DMS79 (cell line): Measurements from ENCODE around the gene CBX2.

Experiments used
- DNase-seq: peaks from one replicate; lab custom pipeline; 2025; lab: John Stamatoyannopoulos, UW

The CBX2 gene

DNA sequence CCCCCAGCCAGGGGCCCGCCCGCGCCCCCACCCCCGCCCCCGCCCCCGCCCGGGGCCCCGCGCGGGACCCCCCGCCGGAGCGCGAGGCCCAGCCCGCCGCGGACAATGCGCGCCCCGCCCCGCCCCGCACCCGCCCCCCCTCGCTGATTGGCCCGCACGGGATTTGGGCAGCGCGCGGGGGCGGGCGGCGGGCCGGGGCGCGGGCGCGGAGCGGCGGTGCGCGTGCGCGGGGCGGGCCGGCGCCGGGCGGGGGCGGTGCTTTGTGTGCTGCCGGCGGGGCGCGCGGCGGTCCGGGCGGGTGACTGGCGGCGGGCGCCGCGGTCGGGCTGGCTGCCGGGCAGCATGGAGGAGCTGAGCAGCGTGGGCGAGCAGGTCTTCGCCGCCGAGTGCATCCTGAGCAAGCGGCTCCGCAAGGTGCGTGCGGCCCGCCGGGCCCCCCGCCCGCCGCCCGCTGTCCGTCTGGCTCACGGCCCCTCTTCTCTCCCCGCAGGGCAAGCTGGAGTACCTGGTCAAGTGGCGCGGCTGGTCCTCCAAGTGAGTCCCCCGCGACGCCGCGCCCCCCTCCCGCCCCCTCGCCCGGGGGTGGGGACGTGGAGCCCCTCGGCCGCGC is at the start of gene CBX2:
CBX2 (plus strand) TSS at position 255 of the 610 bp plus-strand sequence; CDS start at position 343, 88 bp downstream.
- no peak for DNase-seq

DNA sequence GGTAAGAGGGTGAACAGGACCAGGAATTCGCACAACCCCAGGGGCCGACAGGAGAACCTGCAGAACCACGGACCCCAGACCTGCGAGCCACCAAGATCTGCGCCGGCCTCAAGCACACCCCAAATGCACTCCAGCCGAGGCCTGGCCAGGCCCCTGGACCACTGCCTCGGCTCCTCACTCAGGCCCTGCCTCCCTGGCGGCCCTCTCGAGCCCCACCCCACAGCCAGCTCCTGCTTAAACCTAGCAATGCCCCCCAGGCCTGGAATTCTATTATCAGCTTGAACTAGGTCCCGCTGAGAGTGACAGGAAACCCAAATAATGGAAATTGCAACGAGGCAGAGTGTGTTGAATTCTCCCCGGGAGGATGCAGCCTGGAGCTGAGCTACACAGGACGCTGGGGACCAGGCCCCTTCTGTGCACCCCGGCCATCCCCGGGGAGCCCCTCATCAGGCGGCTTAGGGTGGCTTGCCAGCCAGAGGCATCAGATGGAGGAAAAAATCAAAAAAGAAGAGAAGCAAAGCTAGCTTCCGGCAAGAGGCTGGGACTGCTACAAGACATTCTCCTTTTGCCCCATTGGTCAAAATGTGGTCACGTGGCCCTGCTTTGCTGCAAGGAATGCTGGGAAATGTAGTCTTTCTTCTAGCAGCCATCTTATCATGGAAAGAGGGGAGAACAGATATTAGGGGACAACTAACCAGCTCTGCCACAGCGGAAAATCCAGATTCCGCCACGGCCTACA is 49.6 kb upstream of the CBX2 start:
- DNase-seq, result peak; percentile 14

DNA sequence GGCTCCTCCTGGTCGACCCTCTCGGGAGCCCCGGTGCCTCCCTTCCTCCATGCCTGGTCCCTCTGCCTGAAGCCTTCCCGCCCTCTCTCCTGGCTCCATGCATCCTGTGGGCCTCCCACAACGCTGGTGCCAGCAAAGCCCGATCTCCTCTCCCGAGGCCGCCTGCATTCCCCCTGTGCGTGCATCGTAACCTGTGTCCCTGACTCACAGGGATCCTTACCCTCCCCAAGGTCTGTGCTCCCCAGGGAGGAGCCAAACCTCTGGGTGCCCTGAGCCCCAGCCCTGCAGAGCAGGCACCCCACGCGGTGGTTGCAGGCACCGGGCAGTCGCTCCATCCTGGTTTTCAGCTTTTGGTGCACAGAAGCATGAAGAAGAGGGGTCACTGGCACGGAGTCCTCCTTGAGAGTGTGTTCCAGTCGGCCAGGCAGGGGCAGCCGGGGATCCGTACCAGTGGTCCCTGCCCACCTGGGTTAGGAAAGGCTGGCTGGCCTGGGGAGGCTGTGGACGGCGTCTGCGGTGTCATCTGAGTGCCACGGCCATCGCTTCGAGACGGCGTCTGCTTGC is 49.0 kb upstream of the CBX2 start:
- no peak for DNase-seq

DNA sequence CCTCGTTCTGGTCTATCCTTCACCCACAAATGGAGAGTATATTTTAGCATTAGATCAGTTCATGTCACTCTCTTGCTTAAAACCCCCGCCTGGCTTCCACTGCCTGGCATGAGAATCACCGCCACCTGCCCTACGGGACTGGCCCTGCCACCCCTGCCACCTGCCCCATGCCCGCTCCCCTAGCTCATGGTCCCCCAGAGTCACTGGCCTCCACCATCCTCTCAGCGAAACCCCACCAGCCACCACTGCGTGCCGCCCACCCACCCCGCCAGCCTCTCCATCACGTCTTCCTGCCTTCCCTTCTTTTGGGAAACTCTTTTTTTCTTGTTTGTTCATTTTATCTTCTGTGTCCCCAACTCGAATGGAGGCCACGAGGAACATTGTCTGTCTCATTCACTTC is 48.2 kb upstream of the CBX2 start:
- DNase-seq, result no peak

DNA sequence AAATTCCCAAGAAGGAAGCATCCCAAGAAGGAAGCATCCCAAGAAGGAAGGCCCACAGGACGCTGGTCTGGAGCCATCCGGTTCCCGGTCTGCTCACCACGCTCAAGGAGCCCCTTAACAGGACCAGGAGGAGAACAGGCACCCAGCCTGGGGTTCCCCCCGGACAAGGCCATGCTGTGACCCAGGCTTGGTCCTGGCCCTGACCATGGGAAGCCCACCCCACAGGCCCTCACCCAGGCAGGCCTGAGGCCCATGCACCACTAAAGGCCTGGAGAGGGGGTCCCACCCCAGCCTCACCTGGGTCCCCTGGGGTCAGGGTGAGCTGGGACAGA is 47.5 kb upstream of the CBX2 start:
- DNase-seq, result no peak

DNA sequence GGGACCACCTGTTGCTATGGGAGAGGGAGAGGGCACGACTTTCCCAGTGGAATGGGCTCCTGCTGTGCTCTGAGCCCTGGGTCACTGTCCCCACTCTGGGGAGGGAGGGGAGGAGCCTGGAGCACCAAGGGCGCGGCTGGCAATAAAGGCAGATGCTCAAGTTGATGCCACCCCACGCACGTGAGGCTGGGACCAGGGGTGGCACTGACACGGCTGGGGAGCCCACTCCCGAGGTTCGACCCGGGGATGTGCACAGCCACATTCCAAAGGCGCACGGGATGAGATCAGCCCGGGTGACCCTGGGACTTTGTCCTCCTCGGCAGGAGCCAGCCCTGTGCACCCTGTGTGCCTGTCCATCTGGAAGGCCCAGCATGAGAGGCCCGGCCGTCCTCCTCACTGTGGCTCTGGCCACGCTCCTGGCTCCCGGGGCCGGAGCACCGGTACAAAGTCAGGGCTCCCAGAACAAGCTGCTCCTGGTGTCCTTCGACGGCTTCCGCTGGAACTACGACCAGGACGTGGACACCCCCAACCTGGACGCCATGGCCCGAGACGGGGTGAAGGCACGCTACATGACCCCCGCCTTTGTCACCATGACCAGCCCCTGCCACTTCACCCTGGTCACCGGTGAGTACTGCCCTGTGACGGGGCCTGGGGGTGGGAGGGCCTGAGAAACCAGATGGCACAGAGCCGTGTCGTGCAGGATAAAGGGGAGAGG is 47.0 kb upstream of the CBX2 start, which contains the start of gene ENPP7:
ENPP7 (plus strand) TSS at position 175 of the 715 bp plus-strand sequence; CDS start at position 372, 197 bp downstream.
- no peak for DNase-seq

DNA sequence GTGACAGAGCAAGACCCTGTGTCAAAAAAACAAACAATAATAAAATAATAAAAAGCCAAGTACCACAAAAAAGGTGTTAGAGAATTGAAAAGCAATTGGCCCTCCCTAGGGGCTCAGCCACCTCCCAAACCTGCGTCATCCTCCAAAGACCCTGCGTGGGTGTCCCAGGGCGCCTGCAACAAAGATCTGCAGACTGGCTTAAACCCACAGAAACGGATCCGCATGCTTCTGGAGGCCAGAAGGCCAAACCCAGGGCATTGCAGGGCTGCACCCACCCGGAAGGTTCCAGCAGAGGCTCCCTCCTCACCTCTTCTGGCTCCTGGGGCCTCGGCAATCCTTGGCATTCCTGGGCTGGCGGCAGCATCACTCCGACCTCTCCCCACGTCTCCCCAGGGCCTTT is 45.7 kb upstream of the CBX2 start:
- no peak for DNase-seq

DNA sequence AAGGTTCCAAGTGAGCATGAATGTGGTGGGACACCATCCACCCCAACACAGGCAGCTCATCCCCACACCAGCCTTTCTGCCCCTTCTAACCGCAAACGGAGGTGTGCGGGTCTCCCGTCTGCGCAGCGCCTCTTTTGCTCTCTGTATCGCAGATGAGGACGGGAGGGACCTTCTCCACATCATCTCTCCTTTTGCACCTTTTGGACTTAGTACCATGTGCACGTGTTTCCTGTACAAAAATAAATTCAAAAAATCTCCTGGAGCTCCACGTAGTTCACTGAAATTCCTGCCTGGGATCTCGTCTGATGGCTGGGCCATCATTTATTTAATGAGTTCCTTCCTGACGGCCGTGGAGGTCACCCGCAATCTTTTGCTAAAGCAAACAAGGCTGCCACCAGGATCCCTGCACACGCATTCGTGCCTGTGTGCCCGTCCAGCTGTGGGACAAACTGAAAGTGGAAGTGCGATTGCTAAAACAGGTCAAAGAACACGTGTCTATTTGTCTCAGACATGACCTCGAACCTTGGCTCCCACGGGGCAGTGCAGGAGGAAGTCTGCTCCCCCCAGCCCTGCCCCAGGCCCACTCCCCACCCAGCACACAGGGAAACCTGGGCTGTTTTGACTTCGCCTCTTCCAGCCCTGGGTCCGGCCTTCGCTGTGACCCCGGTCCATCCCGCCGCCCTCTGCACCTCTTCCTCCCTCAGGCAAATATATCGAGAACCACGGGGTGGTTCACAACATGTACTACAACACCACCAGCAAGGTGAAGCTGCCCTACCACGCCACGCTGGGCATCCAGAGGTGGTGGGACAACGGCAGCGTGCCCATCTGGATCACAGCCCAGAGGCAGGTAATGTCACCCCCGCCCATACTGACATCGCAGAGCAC is 44.9 kb upstream of the CBX2 start:
- no peak for DNase-seq

DNA sequence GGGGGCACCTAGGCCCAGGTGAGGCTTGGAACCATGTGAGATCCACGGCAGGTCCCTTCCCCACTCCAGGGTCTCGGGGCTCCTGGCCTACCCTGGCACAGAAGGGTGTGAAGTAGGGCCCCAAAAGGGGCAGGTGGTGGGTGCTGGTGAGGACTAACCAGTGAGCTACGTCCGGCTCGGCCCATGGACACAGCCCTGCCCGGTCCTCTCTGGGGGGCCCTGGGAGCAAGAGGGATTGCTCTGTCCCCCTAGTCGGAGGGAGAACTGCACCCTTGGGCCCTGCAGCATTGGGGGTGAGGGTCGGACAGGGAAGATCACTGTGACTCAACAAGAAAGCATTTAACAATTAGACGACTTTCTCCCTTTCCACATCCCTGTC is 44.3 kb upstream of the CBX2 start:
- no peak for DNase-seq

DNA sequence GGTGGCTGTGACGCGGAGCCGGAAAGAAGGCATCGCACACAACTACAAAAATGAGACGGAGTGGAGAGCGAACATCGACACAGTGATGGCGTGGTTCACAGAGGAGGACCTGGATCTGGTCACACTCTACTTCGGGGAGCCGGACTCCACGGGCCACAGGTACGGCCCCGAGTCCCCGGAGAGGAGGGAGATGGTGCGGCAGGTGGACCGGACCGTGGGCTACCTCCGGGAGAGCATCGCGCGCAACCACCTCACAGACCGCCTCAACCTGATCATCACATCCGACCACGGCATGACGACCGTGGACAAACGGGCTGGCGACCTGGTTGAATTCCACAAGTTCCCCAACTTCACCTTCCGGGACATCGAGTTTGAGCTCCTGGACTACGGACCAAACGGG is 42.9 kb upstream of the CBX2 start:
- no peak for DNase-seq

DNA sequence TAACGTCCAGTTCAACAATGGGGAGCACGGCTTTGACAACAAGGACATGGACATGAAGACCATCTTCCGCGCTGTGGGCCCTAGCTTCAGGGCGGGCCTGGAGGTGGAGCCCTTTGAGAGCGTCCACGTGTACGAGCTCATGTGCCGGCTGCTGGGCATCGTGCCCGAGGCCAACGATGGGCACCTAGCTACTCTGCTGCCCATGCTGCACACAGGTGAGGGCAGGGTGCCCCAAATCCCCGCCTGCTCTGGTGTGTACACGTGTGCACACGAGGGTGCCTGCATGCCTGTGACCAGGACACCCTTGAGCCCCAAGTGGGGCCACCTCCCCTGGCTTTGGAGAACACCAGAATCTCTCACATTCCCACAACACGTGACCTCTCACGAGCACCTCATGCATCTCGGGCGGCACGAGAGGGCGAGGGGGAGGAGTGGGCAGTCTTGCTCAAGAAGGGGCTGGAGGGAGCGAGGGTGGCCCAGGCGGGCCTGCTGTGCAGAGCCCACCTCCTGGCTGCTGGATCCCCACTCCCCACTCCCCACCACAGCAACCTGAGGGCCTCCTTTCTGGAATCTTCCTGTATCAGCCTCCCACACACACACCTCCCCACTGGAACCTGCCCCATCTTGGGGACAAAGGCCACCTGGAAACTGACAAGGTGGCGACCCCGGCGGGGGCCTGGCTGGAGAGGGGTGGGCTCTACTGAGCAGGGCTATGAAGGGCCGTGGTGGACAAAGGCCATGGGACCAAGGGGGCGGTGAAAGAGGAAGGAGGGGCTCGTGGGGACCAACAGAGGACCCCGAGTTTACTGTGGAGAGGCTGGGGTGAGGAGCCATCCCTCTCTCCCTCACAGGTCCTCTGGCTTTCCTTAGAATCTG is 40.7 kb upstream of the CBX2 start:
- no peak for DNase-seq

DNA sequence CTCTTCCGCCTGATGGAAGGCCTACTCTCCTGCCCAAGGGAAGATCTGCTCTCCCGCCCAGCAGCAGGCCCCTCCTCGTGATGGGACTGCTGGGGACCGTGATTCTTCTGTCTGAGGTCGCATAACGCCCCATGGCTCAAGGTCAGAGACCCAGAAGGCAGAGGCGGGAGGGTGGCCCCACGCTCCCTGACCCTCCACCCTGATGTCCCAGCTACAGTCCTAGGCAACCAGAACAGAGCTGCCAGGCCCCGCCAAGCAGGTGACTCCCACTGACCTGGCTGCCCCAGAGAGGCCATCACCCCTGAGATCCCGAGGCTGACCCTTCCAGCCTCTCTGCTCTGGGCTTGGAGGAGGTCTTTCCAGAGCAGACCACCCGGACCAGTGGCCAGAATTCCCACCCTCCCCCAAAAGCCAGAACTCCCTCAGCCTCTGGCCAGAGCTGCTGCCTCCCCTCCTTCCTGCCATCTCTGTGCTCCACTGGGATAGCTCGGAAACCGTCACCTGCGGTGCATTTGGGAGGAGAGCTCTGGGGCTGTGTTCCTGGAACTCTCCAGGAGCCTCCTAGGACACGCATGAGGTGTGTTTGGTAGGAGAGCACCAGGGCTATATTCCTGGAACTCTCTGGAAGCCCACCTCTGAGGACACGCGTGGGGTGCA is 39.9 kb upstream of the CBX2 start:
- no peak for DNase-seq

DNA sequence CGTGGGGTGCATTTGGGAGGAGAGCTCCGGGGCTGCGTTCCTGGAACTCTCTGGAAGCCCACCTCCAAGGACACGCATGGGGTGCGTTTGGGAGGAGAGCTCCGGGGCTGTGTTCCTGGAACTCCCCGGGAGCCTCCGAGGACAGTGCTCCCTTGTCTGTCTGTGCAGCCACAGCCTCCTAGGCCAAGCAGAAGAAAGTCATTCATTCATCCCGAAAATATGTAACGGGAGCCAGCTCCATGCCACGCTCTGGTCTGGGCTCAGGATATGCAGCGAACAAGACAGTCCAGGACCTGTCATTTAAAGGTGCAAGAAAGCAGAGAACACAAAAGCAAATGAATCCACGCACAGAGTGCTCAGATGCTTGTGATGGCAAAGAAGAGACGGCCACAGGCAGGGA is 39.3 kb upstream of the CBX2 start:
- DNase-seq, result no peak

DNA sequence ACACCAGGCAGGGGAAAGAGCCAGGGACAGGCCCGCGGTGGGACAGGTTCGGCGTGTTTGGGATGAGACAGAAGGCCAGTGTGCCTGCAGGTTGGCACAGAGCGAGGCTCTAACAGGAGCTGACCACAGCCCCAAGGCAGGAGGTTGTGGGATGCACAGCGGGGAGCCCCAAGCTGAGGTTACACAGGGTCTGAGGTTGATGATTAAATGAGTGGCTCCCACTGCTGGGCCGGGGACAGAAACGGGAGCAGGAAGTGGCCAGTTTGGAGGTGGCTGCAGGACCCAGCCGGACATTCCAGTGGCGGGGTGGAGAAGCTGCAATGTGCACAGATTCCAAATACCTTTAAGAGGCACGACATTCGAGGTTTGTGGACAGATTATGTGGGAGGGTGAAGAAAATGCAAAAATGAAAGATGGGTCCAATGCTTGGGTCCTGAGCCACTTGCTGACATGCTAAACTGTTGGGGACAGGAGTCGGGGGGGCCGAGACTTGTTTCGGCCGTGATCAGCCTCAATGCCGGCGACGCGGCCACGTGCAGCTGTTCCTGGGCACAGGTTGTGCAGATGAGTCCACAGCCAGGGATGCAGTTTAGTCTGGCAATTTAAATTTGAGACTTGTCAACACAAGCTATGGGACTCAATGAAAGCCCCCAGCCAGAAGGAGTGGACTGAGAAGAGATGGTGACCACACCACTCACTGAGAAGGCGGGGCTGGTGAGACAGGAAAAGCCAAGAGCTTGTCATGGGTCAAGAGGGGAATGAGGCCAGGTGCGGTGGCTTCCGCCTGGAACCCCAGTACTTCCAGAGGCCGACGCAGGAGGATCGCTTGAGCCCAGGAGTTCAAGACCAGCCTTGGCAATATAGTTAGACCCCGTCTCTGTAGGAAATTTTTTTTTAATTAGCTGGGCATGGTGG is 38.5 kb upstream of the CBX2 start:
- DNase-seq, result no peak

DNA sequence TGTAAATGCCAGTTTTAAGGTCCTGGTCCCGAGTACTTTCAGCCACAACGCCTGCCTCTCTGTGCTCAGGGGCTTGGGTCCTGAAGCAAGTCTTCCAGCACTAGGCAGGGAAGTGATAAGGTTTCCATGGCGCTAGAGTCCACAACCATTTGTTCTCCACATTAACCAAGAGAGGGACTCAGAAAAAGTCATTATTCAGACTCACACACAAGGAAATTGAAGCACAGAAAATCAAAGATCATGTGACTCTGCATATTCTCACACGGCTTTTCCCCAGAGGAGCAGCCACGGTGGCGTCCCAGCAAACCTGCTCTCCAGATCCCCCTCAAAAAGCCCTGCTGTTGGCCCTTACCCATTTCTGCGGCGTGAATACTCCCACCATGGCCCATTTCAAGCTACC is 37.5 kb upstream of the CBX2 start:
- no peak for DNase-seq

DNA sequence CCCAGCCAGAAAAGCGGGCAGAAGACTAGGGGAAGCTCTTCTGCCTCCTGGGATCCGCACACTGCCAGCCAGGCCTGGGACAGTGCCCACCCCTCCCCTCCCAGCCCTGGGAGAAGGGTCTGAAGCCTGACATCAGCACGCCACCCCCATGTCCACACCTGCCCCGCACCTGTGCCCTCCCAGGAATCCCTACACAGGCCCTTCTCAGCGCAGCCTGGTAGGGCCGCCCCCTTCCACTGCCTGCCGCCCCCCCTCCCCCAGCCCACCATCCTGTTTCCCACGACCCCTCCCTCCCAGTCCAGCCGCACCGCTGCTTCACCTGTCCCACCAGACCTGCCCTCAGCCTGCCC is 36.6 kb upstream of the CBX2 start:
- no peak for DNase-seq

DNA sequence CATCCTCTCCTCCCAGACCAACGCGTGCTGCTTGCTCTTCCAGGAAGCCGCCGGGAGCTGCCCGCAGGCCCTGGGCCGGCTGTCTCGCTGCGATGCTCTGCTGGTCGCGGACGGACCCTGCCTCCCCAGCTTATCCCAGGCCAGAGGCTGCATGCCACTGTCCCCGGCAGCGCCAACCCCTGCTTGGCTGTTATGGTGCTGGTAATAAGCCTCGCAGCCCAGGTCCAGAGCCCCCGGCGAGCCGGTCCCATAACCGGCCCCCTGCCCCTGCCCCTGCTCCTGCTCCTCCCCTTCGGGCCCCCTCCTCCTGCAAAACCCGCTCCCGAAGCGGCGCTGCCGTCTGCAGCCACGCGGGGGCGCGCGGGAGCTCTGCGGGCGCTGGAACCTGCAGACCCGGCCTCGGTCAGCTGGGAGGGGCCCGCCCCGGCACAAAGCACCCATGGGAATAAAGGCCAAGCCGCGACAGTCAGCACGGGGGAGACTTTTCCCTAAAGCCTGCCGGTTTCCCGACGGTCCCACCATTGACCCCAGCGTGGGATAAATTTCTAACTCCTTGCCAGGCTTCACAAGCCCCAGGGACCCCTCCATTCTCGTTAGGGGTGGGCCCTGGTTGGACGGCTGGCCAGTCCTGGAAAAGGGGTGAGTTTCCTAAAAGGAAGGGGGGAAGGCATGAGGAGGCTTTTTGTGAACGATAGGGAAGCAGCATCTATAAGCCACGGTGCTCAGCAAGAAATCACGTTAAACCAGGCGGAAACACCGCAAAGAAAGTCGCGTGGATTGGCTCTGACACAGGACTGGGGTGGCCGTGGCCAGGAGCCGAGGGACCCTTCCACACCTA is 36.0 kb upstream of the CBX2 start:
- peak; percentile 28 for DNase-seq

DNA sequence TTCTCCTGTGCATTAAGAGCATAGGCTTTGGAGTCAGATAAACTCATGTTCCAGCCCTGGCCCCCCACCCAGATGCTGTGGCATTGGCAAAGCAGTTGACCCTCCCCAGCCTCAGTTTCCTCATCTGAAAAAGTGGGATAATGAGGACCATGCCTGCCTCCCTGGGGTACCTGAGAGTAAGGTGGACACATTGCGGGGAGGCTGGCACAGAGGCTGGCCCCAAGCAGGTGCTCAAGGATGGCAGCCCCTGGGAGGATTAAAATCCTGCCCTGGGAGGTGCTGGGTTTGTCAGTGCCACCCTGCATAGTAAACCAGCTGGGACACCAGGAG is 35.4 kb upstream of the CBX2 start:
- DNase-seq, result no peak
